Measurements from ENCODE around the gene NKAIN4.

Gene NKAIN4

GRCh38 chr20:63273059-63273579 is 18.9 kb upstream of the NKAIN4 start:
- no peak for DNase-seq

- DNase-seq: peak; percentile 91
Observed at GRCh38 chr20:63272105-63273058, 18.1 kb upstream of the NKAIN4 start, which contains the start of gene ARFGAP1. Gene ARFGAP1, plus strand, starts transcription at chr20:63272813. Its CDS starts 2,768 bp downstream, at chr20:63275581.

GRCh38 chr20:63270606-63271325 is 16.5 kb upstream of the NKAIN4 start:
- no peak for DNase-seq

GRCh38 chr20:63269724-63270123 is 15.5 kb upstream of the NKAIN4 start:
- DNase-seq: no peak

- no peak for DNase-seq
Observed at GRCh38 chr20:63268671-63269439, 14.6 kb upstream of the NKAIN4 start.

- peak; percentile 26 for DNase-seq
Observed at GRCh38 chr20:63268256-63268655, 14.0 kb upstream of the NKAIN4 start.

- DNase-seq: no peak
Observed at GRCh38 chr20:63267691-63268090, 13.4 kb upstream of the NKAIN4 start.

- DNase-seq: no peak
Observed at GRCh38 chr20:63265891-63266515, 11.7 kb upstream of the NKAIN4 start.

GRCh38 chr20:63264519-63264918 is 10.3 kb upstream of the NKAIN4 start:
- DNase-seq: no peak

- DNase-seq: no peak
Observed at GRCh38 chr20:63264000-63264399, 9.7 kb upstream of the NKAIN4 start.

GRCh38 chr20:63262836-63263235 is 8.6 kb upstream of the NKAIN4 start:
- DNase-seq: no peak

GRCh38 chr20:63261795-63262528 is 7.7 kb upstream of the NKAIN4 start:
- no peak for DNase-seq

GRCh38 chr20:63261060-63261794 is 7.0 kb upstream of the NKAIN4 start:
- DNase-seq: peak; percentile 39

GRCh38 chr20:63260521-63260920 is 6.3 kb upstream of the NKAIN4 start:
- DNase-seq: no peak

GRCh38 chr20:63259734-63260460 is 5.6 kb upstream of the NKAIN4 start:
- DNase-seq: no peak

GRCh38 chr20:63258781-63259180 is 4.5 kb upstream of the NKAIN4 start:
- no peak for DNase-seq

- no peak for DNase-seq
Observed at GRCh38 chr20:63257629-63258028, 3.4 kb upstream of the NKAIN4 start.

GRCh38 chr20:63256954-63257353 is 2.7 kb upstream of the NKAIN4 start:
- DNase-seq: no peak

GRCh38 chr20:63255931-63256704 is 1.9 kb upstream of the NKAIN4 start:
- DNase-seq: peak; percentile 64

Data from NCI-H2171 (cell line).